K562 (cell line): ENCODE measurements around the gene NANS. TPM values are rescaled to one million over a fixed set of nuclear protein-coding genes. Genes with fewer than 3 reads are reported as not detected.

Experiments used
- DMBX1 ChIP-seq: fragments of 250-450 bp; sonication (Bioruptor Pico); IDR thresholded peaks from 2 replicates; pipeline ENCODE4 v1.8.0; 2022; ENCODE audit warnings: inconsistent platforms, mild to moderate bottlenecking, moderate library complexity, borderline replicate concordance
- ELF1 ChIP-seq: fragments of 200-800 bp; sonication (Bioruptor generic); IDR thresholded peaks from 2 replicates; pipeline ENCODE4 v1.6.1; 2016; ENCODE audit warnings: missing genetic modification characterization, missing compliant biosample characterization
- ERF ChIP-seq: fragments of 450-650 bp; formaldehyde crosslinking; IDR thresholded peaks from 2 replicates; pipeline ENCODE4 v1.4.0; 2020; ENCODE audit warnings: mild to moderate bottlenecking, mixed read lengths
- ESRRA ChIP-seq: fragments of 450-650 bp; IDR thresholded peaks from 2 replicates; pipeline ENCODE4 v1.6.1; 2014; ENCODE audit warnings: low read depth, mild to moderate bottlenecking, moderate library complexity, borderline replicate concordance
- HDAC2 ChIP-seq: fragments of 450-650 bp; IDR thresholded peaks from 2 replicates; pipeline ENCODE4 v1.6.1; 2016; ENCODE audit warnings: mild to moderate bottlenecking
- HSF4 ChIP-seq: fragments of 250-450 bp; sonication (Bioruptor Pico); IDR thresholded peaks from 2 replicates; pipeline ENCODE4 v2.1.2; 2022; ENCODE audit warnings: mild to moderate bottlenecking, moderate library complexity, borderline replicate concordance
- KAT2B ChIP-seq: IDR thresholded peaks from one replicate; pipeline ENCODE4 v1.6.1; 2012; ENCODE audit warnings: low read depth, mild to moderate bottlenecking, control low read depth, inconsistent platforms, low read length, moderate library complexity
- KLF10 ChIP-seq: fragments of 250-450 bp; sonication (Bioruptor Pico); IDR thresholded peaks from 2 replicates; pipeline ENCODE4 v1.6.1; 2021; ENCODE audit warnings: matching md5 sums
- KLF13 ChIP-seq: fragments of 450-650 bp; IDR thresholded peaks from 2 replicates; pipeline ENCODE4 v1.6.1; 2016; ENCODE audit warnings: missing genetic modification characterization, low read depth, mild to moderate bottlenecking, missing compliant biosample characterization, moderate library complexity, borderline replicate concordance
- LARP7 ChIP-seq: fragments of 450-650 bp; IDR thresholded peaks from 2 replicates; pipeline ENCODE4 v1.6.1; 2016
- OTX1 ChIP-seq: fragments of 450-650 bp; formaldehyde crosslinking; IDR thresholded peaks from 2 replicates; pipeline ENCODE4 v1.4.0; 2022; ENCODE audit warnings: mild to moderate bottlenecking
- RBFOX2 ChIP-seq: fragments of 200-400 bp; formaldehyde crosslinking; IDR thresholded peaks from 2 replicates; pipeline ENCODE4 v1.6.1; 2017; ENCODE audit warnings: low read depth, mild to moderate bottlenecking, low read length, moderate library complexity
- SIN3A ChIP-seq, 2 experiments: fragments of 150-350 bp in 1 of 2; IDR thresholded peaks; 2 replicates each; pipeline ENCODE4 v1.6.1; 2011 to 2016; ENCODE audit warnings: borderline replicate concordance in 2 of 2, low read depth in 2 of 2, low read length in 2 of 2, mild to moderate bottlenecking in 2 of 2, moderate library complexity in 2 of 2; ENCODE audit not compliant: control insufficient read depth in 1 of 2
- SOX6 ChIP-seq: fragments of 450-650 bp; IDR thresholded peaks from 2 replicates; pipeline ENCODE4 v1.6.1; 2014; ENCODE audit warnings: mild to moderate bottlenecking
- ZNF184 ChIP-seq: sonication (generic); formaldehyde crosslinking; IDR thresholded peaks from 2 replicates; pipeline ENCODE4 v1.5.0; 2020; ENCODE audit warnings: missing genetic modification reagents
- ZNF561 ChIP-seq: fragments of 450-650 bp; formaldehyde crosslinking; conservative IDR thresholded peaks from 2 replicates; pipeline ENCODE4 v1.4.0; 2020; ENCODE audit warnings: mild to moderate bottlenecking, moderate library complexity
- ZNF695 ChIP-seq: fragments of 450-650 bp; formaldehyde crosslinking; IDR thresholded peaks from 2 replicates; pipeline ENCODE4 v1.4.0; 2020; ENCODE audit warnings: mild to moderate bottlenecking, moderate library complexity
- ZNF699 ChIP-seq: fragments of 250-450 bp; sonication (Bioruptor Pico); IDR thresholded peaks from 2 replicates; pipeline ENCODE4 v1.8.0; 2021; ENCODE audit warnings: mild to moderate bottlenecking, moderate library complexity; ENCODE audit not compliant: insufficient replicate concordance
- ZZZ3 ChIP-seq: fragments of 450-650 bp; IDR thresholded peaks from 2 replicates; pipeline ENCODE4 v1.6.1; 2016; ENCODE audit warnings: antibody characterized with exemption, mild to moderate bottlenecking, moderate library complexity
- polyA plus RNA-seq, 8 experiments: library from polyadenylated mRNA; depleted of rRNA in 4 of 8; stranded (reverse) in 5 of 8; unstranded in 3 of 8; fragments of >200 nt; fragmentation: Nextera tagmentation in 2 of 8; fragmentation: Illumina TruSeq in 1 of 8; extraction: Ambion mirVana in 2 of 8; extraction: Trizol in 1 of 8; gene quantifications; 2 replicates each; pipeline versions ENCODE4 v1.2.1 to v1.2.3, GENCODE V29; 2011 to 2014; ENCODE audit warnings: inconsistent platforms in 1 of 8, missing spikeins in 1 of 8
- total RNA-seq, 7 experiments: library from RNA; depleted of rRNA in 6 of 7; stranded (reverse); fragments of >200 nt in 6 of 7; fragmentation: Illumina TruSeq in 2 of 7; extraction: Trizol in 2 of 7; gene quantifications; 2 replicates each; pipeline versions ENCODE4 v1.2.1 to v1.2.3, GENCODE V29; 2011 to 2021; ENCODE audit warnings: low replicate concordance in 1 of 7
- TF ChIP-seq, protein P1 (sequence below): IDR thresholded peaks from 2 replicates; pipeline ENCODE4 v1.6.1; 2011; ENCODE audit not compliant: insufficient read length; ENCODE audit errors: extremely low read depth
- TF ChIP-seq, protein P2 (sequence below): fragments of 250-450 bp; sonication (Bioruptor Pico); IDR thresholded peaks from 2 replicates; pipeline ENCODE4 v1.4.0; 2020; ENCODE audit warnings: mild to moderate bottlenecking, moderate library complexity
- TF ChIP-seq, protein P3 (sequence below): sonication (generic); formaldehyde crosslinking; IDR thresholded peaks from 2 replicates; pipeline ENCODE4 v1.8.1; 2022; ENCODE audit warnings: missing genetic modification reagents

The NANS gene
- total and polyA plus RNA-seq, 9 of the 15 experiments (the other 6 are each of a cell fraction or from before 2014, with no cell fraction given), result 37.1 to 181 (median 137) TPM

DNA sequence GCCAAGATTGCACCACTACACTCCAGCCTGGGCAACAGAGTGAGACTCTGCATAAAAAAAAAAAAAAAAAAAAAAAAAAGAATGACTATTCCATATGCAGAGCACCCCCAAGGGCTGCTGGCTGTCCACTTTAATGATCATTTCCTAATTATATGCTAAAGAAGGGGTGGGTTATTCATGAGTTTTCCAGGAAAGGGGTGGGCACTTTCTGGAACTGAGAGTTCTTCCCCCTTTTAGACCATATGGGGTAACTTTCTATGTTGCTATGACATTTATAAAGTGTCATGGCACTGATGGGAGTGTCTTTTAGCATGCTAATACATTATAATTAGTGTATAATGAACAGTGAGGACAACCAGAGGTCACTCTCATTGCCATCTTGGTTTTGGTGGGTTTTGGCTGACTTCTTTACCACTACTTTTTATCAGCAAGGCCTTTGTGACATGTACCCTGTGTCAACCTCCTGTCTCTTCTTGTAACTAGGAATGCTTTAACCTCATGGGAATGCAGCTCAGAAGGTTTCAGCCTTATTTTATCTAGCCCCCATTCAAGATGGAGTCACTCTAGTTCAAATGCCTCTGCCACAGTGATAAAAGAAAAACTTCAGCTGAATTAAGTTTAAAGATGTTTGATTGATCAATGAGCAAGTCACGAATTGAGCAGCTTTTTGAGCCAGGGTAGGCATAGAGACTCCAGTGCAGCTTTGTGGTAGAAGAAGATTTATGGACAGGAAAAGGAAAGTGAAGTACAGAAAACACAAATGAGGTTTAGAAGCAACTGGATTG lies 7.1 kb upstream of the NANS start (continued):
- TF ChIP-seq RBFOX2, result no peak
- TF ChIP-seq KLF13 (tag), result peak; percentile 81; the same call in 1 of the 2 replicates
- no peak for TF ChIP-seq KAT2B
- no peak for TF ChIP-seq SOX6
- no peak for TF ChIP-seq ZNF695 (CRISPR knock-in tag)
- no peak for TF ChIP-seq OTX1 (CRISPR knock-in tag)
- TF ChIP-seq DMBX1, result peak; percentile 96
- no peak for TF ChIP-seq KLF10 (CRISPR knock-in tag)
- TF ChIP-seq, protein P1, sequence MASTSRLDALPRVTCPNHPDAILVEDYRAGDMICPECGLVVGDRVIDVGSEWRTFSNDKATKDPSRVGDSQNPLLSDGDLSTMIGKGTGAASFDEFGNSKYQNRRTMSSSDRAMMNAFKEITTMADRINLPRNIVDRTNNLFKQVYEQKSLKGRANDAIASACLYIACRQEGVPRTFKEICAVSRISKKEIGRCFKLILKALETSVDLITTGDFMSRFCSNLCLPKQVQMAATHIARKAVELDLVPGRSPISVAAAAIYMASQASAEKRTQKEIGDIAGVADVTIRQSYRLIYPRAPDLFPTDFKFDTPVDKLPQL, result no peak
- no peak; the same call in 1 of the 2 replicates for TF ChIP-seq HSF4
- TF ChIP-seq, protein P2, sequence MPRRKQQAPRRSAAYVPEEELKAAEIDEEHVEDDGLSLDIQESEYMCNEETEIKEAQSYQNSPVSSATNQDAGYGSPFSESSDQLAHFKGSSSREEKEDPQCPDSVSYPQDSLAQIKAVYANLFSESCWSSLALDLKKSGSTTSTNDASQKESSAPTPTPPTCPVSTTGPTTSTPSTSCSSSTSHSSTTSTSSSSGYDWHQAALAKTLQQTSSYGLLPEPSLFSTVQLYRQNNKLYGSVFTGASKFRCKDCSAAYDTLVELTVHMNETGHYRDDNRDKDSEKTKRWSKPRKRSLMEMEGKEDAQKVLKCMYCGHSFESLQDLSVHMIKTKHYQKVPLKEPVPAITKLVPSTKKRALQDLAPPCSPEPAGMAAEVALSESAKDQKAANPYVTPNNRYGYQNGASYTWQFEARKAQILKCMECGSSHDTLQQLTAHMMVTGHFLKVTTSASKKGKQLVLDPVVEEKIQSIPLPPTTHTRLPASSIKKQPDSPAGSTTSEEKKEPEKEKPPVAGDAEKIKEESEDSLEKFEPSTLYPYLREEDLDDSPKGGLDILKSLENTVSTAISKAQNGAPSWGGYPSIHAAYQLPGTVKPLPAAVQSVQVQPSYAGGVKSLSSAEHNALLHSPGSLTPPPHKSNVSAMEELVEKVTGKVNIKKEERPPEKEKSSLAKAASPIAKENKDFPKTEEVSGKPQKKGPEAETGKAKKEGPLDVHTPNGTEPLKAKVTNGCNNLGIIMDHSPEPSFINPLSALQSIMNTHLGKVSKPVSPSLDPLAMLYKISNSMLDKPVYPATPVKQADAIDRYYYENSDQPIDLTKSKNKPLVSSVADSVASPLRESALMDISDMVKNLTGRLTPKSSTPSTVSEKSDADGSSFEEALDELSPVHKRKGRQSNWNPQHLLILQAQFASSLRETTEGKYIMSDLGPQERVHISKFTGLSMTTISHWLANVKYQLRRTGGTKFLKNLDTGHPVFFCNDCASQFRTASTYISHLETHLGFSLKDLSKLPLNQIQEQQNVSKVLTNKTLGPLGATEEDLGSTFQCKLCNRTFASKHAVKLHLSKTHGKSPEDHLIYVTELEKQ (CRISPR knock-in tag), result peak; percentile 75; the same call in 1 of the 2 replicates
- no peak for TF ChIP-seq LARP7
- no peak for TF ChIP-seq HDAC2
- no peak for TF ChIP-seq ZNF561 (CRISPR knock-in tag)
- TF ChIP-seq ZNF184 (CRISPR knock-in tag), result no peak
- TF ChIP-seq ZNF699, result no peak
- peak; percentile 32; the same call in 1 of the 2 replicates for TF ChIP-seq ESRRA
- TF ChIP-seq ELF1 (tag), result no peak
- no peak for TF ChIP-seq ZZZ3
- TF ChIP-seq SIN3A (IDR thresholded peaks at IDR 0.05; ENCODE audit: borderline replicate concordance in 2 of 2, control insufficient read depth in 1 of 2, low read depth in 2 of 2, low read length in 2 of 2), result no peak
- peak; percentile 82; the same call in 1 of the 2 replicates for TF ChIP-seq ERF (CRISPR knock-in tag)
- TF ChIP-seq, protein P3, sequence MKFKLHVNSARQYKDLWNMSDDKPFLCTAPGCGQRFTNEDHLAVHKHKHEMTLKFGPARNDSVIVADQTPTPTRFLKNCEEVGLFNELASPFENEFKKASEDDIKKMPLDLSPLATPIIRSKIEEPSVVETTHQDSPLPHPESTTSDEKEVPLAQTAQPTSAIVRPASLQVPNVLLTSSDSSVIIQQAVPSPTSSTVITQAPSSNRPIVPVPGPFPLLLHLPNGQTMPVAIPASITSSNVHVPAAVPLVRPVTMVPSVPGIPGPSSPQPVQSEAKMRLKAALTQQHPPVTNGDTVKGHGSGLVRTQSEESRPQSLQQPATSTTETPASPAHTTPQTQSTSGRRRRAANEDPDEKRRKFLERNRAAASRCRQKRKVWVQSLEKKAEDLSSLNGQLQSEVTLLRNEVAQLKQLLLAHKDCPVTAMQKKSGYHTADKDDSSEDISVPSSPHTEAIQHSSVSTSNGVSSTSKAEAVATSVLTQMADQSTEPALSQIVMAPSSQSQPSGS (CRISPR knock-in tag), result no peak
